ENCODE data around the gene NUCB1.

DNA sequence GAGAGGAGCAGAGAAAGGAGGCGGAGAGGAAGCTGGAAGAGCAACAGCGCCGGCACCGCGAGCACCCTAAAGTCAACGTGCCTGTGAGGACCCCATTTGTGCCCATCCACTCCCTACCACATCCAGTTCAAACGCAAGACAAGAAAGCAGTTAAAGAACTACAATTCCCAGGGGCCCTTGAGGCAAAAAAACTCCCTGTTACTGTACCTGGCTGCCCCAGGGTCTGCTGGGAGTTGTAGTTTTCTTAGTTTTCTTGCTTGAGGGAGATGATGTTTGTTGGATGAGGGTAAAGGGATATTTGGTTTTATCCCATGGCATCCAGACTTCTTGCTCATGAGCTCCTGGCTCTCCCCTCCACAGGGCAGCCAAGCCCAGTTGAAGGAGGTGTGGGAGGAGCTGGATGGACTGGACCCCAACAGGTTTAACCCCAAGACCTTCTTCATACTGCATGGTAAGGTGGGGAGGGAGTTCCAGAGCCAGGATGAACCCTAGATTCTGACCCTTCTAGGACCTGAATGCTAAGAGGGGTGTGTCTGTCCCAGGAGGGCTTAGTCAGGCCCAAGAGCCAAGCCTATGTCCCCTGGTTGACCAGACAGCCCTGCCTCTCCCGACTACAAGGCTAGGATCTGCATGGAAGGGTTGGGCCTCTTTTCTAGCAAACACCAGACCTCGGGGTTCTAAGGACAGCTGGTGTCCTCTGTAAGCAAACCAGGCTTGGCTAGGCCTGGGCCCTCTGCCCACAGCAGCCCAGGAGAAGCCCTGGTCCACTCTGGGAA is 13.2 kb downstream of the NUCB1 start:
- TF ChIP-seq, protein P1, sequence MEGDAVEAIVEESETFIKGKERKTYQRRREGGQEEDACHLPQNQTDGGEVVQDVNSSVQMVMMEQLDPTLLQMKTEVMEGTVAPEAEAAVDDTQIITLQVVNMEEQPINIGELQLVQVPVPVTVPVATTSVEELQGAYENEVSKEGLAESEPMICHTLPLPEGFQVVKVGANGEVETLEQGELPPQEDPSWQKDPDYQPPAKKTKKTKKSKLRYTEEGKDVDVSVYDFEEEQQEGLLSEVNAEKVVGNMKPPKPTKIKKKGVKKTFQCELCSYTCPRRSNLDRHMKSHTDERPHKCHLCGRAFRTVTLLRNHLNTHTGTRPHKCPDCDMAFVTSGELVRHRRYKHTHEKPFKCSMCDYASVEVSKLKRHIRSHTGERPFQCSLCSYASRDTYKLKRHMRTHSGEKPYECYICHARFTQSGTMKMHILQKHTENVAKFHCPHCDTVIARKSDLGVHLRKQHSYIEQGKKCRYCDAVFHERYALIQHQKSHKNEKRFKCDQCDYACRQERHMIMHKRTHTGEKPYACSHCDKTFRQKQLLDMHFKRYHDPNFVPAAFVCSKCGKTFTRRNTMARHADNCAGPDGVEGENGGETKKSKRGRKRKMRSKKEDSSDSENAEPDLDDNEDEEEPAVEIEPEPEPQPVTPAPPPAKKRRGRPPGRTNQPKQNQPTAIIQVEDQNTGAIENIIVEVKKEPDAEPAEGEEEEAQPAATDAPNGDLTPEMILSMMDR (IDR thresholded peaks at IDR 0.05 in 8 of 11, conservative IDR thresholded peaks at IDR 0.05 in 3 of 11), result no peak
- no peak for TF ChIP-seq POLR2A (IDR thresholded peaks at IDR 0.05)
- TF ChIP-seq POLR2AphosphoS5 (IDR thresholded peaks at IDR 0.05), result no peak

Measured in spleen (tissue), 7 donors.